Left renal pelvis (tissue), 4 donors: Measurements from ENCODE around the gene GGCT. TPM values are rescaled to one million over a fixed set of nuclear protein-coding genes. Genes with fewer than 3 reads are reported as not detected.

Experiments used
- polyA plus RNA-seq, 4 donors: library from polyadenylated mRNA; unstranded; fragments of 120-200 nt; gene quantifications; one replicate each; pipeline ENCODE4 v1.2.1, GENCODE V29; 2013; ENCODE audit not compliant: insufficient read length in 4 of 4

Gene GGCT
- polyA plus RNA-seq, 4 donors: 40.8 to 88.1 (median 72.6) TPM

Other genes starting within 250 kb of the GGCT start
- 10 to 100 TPM; 10.7 to 23.0 (median 16.9) TPM for gene ZNRF2, start 220.2 kb downstream of the GGCT start, polyA plus RNA-seq
- gene NOD1, start 26.0 kb downstream of the GGCT start, polyA plus RNA-seq: 10 to 100 TPM in 2 of 4 donors, 1 to 10 TPM in 2; 7.3 to 13.0 (median 10.1) TPM
- 100 to 1,000 TPM in 1 of 4 donors, 10 to 100 TPM in 3; 79.8 to 101 (median 88.6) TPM for gene GARS1, start 90.0 kb upstream of the GGCT start, polyA plus RNA-seq
- under 1 TPM in 3 of 4 donors, not detected in 1; 0.10 to 0.13 (median 0.12) TPM for gene CRHR2, start 177.6 kb upstream of the GGCT start, polyA plus RNA-seq
- gene INMT, start 247.3 kb upstream of the GGCT start, polyA plus RNA-seq: 10 to 100 TPM in 1 of 4 donors, 1 to 10 TPM in 3; 1.4 to 25.9 (median 2.4) TPM